AG04450 (cell line): ENCODE results near the gene FSTL5. TPM values are rescaled to one million over a fixed set of nuclear protein-coding genes. Genes with fewer than 3 reads are reported as not detected.

Experiments
- CTCF ChIA-PET: fragments of 300-600, 350-600 bp; formaldehyde crosslinking; extraction: SDS; loops from one replicate; lab custom pipeline; 2022; ENCODE audit warnings: antibody characterized with exemption, inconsistent platforms; lab: Charles Lee
- POLR2A ChIA-PET: fragments of 350-600 bp; formaldehyde crosslinking; extraction: SDS; loops from one replicate; lab custom pipeline; 2021; ENCODE audit warnings: antibody characterized with exemption, inconsistent platforms; lab: Yijun Ruan, JAX
- DNase-seq: peaks from one replicate; pipeline ENCODE4 v3.0.0-alpha.2; 2011; ENCODE audit warnings: low read depth, low spot score
- H3K27ac ChIP-seq: one replicate; pipeline ENCODE4 v1.5.1; 2012; ENCODE audit warnings: low read depth, low read length, control low read depth
- H3K27me3 ChIP-seq: one replicate; pipeline ENCODE4 v1.6.0; 2012; ENCODE audit warnings: low read length; ENCODE audit not compliant: control insufficient read depth, insufficient read depth
- H3K4me3 ChIP-seq: 2 replicates; pipeline ENCODE4 v1.5.1; 2011; ENCODE audit warnings: mild to moderate bottlenecking, low read depth, low read length, control low read depth
- H3K9me3 ChIP-seq: 2 replicates; pipeline ENCODE4 v1.5.1; 2012; ENCODE audit warnings: low read length; ENCODE audit not compliant: control insufficient read depth, insufficient read depth
- polyA plus RNA-seq: library from polyadenylated mRNA; depleted of rRNA; stranded (reverse); fragments of >200 nt; gene quantifications from 2 replicates; pipeline ENCODE4 v1.2.3, GENCODE V29; 2011
- TF ChIP-seq, protein P1 (sequence below): IDR thresholded peaks from 2 replicates; pipeline ENCODE4 v1.5.1; 2011; ENCODE audit warnings: low read depth, low read length, control low read depth, inconsistent platforms

FSTL5 gene
- polyA plus RNA-seq, 1 experiment, result not detected

- peaks cover 2% of the 10 kb centered on the region; the same call in 1 of the 2 replicates for H3K9me3 ChIP-seq
- POLR2A ChIA-PET, result no interaction called here
- CTCF ChIA-PET, result no interaction called here
- no peaks in the 10 kb centered on the region for H3K27me3 ChIP-seq
- TF ChIP-seq, protein P1, sequence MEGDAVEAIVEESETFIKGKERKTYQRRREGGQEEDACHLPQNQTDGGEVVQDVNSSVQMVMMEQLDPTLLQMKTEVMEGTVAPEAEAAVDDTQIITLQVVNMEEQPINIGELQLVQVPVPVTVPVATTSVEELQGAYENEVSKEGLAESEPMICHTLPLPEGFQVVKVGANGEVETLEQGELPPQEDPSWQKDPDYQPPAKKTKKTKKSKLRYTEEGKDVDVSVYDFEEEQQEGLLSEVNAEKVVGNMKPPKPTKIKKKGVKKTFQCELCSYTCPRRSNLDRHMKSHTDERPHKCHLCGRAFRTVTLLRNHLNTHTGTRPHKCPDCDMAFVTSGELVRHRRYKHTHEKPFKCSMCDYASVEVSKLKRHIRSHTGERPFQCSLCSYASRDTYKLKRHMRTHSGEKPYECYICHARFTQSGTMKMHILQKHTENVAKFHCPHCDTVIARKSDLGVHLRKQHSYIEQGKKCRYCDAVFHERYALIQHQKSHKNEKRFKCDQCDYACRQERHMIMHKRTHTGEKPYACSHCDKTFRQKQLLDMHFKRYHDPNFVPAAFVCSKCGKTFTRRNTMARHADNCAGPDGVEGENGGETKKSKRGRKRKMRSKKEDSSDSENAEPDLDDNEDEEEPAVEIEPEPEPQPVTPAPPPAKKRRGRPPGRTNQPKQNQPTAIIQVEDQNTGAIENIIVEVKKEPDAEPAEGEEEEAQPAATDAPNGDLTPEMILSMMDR, result no peak
- H3K27ac ChIP-seq, result no peak overlapping the region
- DNase-seq, result no peak
- H3K4me3 ChIP-seq, result no peak overlapping the region
Measured at GRCh38 chr4:162010362-162010761, 153.4 kb downstream of the FSTL5 start.

DNA sequence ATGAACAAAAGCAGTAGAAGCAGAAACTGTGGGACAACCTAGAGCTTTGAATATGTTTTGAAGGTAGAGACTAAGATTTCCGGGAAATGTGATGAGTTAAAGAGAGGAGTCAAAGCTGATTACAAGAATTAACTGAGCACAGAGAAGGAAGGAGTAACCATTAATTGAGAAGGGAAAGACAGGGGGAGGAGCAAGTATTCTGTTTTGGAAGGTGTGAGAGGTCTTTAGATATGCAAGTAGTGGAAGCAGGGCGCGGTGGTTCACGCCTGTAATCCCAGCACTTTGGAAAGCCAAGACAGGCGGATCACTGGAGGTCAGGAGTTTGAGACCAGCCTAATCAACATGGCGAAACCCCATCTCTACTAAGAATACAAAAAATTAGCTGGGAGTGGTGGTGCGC, 171.5 kb downstream of the FSTL5 start:
- peaks cover 6% of the 10 kb centered on the region for H3K9me3 ChIP-seq

DNA sequence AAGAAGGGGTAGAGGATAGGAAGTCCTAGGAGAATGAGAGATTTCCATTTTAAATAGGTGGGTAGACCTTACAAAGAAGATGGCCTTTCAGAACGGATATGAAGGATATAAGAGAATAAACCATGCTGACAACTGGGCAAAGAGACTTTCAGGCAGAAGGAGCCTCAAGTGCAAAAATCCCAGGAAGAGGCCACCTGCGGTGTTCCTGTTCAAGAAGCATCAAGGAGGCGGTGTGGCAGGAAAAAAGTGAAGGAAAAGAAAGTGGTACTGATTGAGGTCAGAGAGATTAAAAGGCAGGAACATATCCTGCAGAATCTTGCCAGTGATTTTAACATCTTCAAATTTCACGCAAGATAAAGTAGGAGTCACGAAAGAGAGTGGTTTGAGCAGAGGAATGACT, 172.0 kb downstream of the FSTL5 start:
- no peak for DNase-seq
- H3K9me3 ChIP-seq, result peaks cover 6% of the 10 kb centered on the region; the same call in 1 of the 2 replicates
- TF ChIP-seq, protein P1, result no peak
- CTCF ChIA-PET, result no interaction called here
- H3K4me3 ChIP-seq, result no peak overlapping the region
- POLR2A ChIA-PET, result no interaction called here
- no peak overlapping the region for H3K27ac ChIP-seq
- no peaks in the 10 kb centered on the region for H3K27me3 ChIP-seq

More for the DNA sequence above, 171.5 kb downstream of the FSTL5 start:
- DNase-seq, result no peak
- no peak overlapping the region for H3K4me3 ChIP-seq
- no peak overlapping the region for H3K27ac ChIP-seq
- ChIA-PET CTCF (no interaction called here), POLR2A (no interaction called here)
- no peaks in the 10 kb centered on the region for H3K27me3 ChIP-seq
- TF ChIP-seq, protein P1, result no peak

DNA sequence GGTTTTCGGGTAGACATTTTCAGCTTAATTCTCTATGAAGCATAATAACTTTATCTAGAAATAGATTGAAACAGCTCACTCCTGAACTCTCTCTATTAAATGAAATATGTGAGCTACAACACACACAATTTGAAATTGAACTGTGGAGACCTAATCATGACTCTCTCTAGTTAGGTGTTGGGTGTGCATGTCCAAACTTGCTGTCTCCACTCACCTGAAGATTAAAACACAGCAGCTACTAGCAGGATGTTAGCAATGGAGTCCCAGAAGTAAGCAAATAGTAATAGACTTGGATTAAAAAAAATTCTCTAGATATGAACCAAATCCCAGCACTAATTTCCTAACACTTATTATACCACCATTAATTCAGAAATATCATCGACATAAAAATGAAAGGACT, 173.1 kb downstream of the FSTL5 start:
- no peak for DNase-seq
- CTCF ChIA-PET, result no interaction called here
- H3K4me3 ChIP-seq, result no peak overlapping the region

DNA sequence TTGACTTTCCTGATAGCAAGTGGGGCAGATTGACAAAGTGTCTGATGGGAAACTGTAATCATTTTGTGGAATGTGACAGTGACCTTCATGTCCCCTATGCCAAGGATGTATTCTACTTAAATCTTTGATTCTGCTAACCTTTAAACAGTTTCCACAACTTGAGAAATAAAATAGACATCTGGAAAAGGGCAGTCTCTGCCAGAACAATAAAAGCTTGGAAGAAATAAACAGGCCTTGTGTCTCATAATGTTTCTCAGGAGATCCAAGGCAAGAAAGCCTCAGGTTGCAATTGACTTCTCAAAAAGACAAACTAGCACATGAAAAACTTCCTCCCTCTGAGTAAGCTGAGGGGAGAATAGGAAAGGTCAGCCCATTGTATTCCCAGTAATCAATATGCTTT, 174.9 kb downstream of the FSTL5 start:
- DNase-seq, result no peak
- TF ChIP-seq, protein P1, result no peak
- Histone ChIP-seq H3K9me3 (peaks cover 6% of the 10 kb centered on the region; the same call in 1 of the 2 replicates), H3K4me3 (no peak overlapping the region), H3K27me3 (no peaks in the 10 kb centered on the region), H3K27ac (no peak overlapping the region)
- ChIA-PET CTCF (no interaction called here), POLR2A (no interaction called here)

More for the DNA sequence above, 173.1 kb downstream of the FSTL5 start:
- Histone ChIP-seq H3K27ac (no peak overlapping the region), H3K27me3 (no peaks in the 10 kb centered on the region), H3K9me3 (peaks cover 6% of the 10 kb centered on the region; the same call in 1 of the 2 replicates)
- TF ChIP-seq, protein P1, result no peak
- POLR2A ChIA-PET, result no interaction called here
